Measurements from ENCODE around the gene ZFYVE28. TPM values are rescaled to one million over a fixed set of nuclear protein-coding genes. Genes with fewer than 3 reads are reported as not detected.

ZFYVE28 gene
- total and polyA plus RNA-seq, 10 of the 15 experiments (the other 5 are each of a cell fraction or from before 2014, with no cell fraction given) = 0.06 to 1.9 (median 0.22) TPM; not detected in 1

GRCh38 chr4:2408976-2409375 lies 9.5 kb downstream of the ZFYVE28 start (continued):
- TF ChIP-seq REST (IDR thresholded peaks at IDR 0.05; ENCODE audit: low read depth, low read length) (no peak), PBX3 (IDR thresholded peaks at IDR 0.05; ENCODE audit: insufficient replicate concordance, low read depth, low read length) (no peak), HSF1 (IDR thresholded peaks at IDR 0.05; ENCODE audit: low read depth, low read length) (no peak), SPI1 (IDR thresholded peaks at IDR 0.05; ENCODE audit: borderline replicate concordance, insufficient read depth, low read depth, low read length) (no peak), CHD2 (IDR thresholded peaks at IDR 0.05; ENCODE audit: borderline replicate concordance, low read depth, low read length) (no peak), YBX1 (IDR thresholded peaks at IDR 0.05) (no peak), ZBTB33 (IDR thresholded peaks at IDR 0.05) (no peak), TAF1 (IDR thresholded peaks at IDR 0.05; ENCODE audit: borderline replicate concordance, low read depth, low read length) (no peak)

All from GM12878 (cell line).